HPDE6-E6E7 (cell line): ENCODE measurements around the gene NAA10.

ENCODE experiments used
- DNase-seq: peaks from one replicate; pipeline ENCODE4 v3.0.0; 2011; ENCODE audit warnings: missing footprints; ENCODE audit errors: extremely low spot score

Gene NAA10

DNA sequence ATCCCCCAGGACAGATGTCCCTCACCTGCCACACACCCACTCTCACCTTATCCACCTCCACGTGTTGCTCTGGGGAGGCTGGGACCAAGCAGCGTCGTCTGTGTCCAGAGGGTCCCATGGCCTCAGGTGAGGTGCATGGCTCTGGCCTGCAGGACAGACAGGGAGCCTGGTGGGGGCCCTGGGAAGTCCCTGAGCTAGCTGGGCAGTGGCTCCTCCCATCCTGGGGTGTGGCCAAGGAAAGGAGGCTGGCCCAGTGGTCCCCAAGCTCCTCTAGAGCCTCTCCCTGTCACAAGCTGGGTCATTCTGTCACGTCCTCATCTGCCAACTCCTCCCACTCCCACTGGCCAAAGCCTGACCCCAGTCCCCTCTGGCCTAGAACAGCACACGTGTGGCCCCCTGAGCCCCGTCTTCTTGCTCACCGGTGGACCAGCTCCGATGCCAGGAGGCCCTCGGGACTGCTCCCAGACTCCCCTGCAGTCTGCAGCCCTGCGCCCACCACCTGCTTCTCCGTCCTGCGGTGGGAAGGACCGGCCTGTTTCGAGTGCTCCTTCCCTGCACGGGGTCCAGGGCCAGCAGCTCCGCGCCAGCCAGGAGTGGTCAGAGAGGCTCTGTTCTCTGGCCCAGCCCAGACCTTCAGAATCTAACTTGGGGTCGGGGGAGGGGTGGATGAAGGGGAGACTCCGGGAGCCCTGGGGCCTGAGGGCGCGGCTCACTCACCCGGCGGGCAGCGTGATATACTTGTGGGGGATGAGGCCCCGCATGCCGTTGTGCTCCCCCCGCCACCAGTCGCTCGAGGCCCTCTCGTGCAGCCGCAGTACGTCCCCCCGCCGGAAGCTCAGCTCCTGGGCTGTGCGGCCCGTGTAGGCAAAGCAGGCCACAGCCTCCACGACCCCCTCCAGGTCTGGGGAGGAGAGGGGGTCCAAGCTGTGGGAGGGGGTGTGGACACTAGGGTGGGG is 25.5 kb downstream of the NAA10 start:
- DNase-seq = no peak

DNA sequence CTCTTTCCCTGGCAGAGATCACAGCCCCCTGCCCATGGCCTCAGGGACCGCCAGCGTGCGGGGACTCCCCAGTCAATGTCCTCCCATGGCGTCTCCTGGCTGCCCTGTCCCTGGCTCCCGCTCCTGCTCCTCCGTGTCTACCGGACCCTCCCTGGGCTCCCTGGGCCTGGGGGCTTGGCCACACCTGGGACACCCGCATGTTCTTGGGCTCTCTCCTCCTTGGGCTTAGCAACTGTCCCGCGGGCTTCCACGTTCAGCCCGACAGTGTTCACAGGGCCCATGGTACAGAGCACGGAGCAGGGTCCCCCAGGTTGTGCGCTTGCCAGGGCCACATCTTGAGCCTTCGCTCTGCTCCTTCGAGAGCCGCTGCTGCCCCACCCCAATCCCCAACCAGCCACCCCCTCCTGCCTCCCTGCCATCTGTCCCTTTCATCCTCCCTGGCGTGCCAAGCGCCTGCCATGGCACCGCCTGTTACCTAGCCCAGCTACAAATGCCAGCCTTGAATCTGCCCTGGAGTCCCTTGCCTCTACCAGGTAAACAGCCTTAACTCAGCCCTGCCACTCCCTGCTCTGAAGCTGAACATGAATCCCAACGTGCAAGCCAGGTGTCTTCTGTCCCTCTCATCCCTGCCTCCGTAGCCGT is 26.5 kb downstream of the NAA10 start:
- no peak for DNase-seq

- no peak for DNase-seq
These were observed 27.4 kb downstream of the NAA10 start for GRCh38 chrX:153907456-153907855.

GRCh38 chrX:153906126-153906917 is 28.5 kb downstream of the NAA10 start:
- no peak for DNase-seq

- no peak for DNase-seq
These were observed 29.2 kb downstream of the NAA10 start for GRCh38 chrX:153905481-153906095.

DNA sequence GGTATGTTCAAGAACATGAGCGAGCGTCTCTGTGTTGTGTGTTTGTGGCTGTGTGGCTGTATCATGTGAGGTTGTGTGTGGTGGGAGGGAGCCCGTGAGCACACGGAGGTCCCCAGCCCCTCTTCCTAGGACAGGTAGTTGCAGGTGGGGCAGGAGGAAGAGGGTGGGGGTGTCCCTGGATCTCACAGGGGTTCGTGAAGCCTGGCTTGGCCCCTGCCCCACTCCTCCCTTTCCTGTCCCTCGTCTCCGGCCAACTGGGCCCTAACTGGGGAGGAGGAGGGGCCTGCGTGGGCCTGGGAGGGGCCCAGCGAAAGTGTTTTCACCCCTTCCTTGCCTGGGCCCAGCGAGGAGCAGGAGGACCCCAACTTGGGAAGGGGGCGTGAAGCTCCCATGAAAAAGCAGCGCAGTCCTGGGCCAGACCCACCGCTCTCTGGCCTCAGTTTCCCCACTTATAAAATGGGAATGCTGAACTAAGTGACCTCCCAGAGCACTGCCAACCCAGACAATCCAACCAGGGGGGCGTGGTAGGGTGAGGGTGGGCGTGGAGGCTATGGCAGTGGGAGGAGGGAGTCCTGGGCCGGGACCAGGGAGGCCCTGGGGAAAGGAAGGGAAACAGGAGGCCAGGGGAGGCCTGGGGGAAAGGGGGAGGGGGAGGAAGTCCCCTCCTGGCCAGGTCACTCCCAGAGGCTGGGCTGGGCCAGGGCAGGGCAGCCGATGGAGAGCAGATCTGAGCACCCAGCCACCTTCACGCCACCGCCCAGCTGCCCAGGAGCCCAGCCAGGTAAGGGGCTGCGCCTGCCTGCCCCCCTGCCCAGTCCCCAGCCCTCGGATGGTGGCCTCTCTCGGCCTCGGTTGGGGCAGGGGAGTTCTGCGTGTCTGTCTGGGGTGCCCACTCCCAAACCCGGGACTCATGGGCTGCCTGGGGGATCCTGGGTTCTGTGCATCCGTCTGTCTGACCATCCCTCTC is 30.6 kb downstream of the NAA10 start, which contains the start of gene AVPR2:
TSS of gene AVPR2 (plus strand) at position 683 of the 967 bp plus-strand sequence. CDS start 473 bp downstream, outside the sequence.
- DNase-seq = no peak

- DNase-seq = no peak
These were observed 31.4 kb downstream of the NAA10 start for GRCh38 chrX:153903238-153903980.

- DNase-seq = no peak
These were observed 32.5 kb downstream of the NAA10 start for GRCh38 chrX:153902385-153902784.

GRCh38 chrX:153901753-153902140 is 33.1 kb downstream of the NAA10 start:
- DNase-seq = no peak

- DNase-seq = peak; percentile 97
These were observed 33.7 kb downstream of the NAA10 start for GRCh38 chrX:153900831-153901752.

- no peak for DNase-seq
These were observed 36.9 kb downstream of the NAA10 start for GRCh38 chrX:153897899-153898298.

DNA sequence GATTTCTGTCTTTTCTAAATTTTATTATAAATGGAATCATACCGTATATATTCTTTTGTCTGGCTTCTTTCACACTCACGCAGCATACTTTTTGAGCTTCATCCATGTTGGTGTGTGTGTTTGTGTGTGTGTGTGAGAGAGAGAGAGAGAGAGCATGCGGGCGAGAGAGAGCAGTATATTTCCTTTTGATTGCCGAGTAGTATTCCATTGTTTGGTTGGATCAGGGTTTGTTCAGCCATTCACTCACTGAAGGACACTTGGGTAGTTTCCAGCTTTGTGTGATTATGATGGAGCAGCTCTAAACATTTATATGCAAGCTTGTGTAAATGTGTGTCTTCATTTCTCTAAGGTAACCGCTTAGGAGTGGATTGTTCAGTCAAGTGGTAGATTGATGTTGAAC is 45.7 kb downstream of the NAA10 start:
- DNase-seq = no peak

DNA sequence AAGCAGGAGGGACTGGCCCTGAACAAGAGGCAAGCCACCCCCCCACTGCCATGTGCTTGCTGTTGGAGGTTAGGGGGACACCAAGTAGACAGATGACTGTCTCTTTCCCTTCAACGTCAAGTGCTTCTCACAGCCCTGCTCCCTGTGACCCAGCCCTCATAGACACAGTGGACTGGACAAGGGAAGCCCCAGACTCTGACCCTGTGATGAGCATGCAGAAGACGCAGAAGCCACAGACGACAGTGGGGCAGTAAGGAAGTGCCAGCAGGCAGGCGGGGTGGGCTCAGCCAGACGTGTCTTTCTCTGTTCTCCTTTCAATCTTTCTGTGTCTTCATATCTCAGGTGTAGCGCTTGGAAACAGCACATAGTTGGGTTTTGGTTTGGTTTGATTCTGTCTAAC is 46.5 kb downstream of the NAA10 start:
- DNase-seq = no peak

DNA sequence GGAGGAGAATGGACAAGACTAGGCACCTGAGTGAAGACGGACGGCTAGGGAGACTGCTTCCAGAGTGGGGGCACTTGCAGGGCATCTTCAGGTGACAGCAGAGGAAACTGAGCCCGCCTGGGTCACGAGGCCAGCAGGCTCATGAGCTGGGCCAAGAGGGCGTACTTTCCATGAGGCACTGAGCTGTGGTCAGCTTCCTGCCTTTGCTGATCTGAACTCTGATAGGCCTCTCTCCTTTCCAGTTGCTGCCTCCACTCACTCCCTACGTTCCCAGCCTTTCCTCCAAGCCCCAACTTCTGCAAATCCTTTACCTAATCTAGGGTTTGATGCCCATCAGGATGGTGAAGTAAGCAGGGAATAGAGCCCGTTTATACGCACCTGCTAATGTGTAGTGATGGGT is 47.5 kb downstream of the NAA10 start:
- no peak for DNase-seq

DNA sequence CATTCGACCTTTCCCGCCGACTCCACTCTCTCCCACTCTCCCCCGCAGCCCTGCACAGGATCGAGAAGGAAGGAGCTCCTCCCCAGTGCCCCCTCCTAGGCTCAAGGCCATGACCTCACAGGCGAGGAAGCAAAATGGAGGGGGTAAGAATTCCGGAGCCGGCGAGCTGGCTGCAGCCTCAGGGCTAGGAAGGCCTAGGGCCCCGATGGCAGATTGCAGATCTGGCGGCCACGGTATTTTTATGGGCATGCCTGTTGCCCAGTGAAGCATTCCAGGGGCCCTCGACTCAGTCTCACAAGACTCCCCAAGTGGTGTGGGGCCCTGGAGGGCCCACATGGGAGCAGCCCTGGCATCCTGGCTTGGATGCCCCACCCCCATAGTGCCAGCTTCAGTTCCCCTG is 47.9 kb downstream of the NAA10 start:
- DNase-seq = no peak

DNA sequence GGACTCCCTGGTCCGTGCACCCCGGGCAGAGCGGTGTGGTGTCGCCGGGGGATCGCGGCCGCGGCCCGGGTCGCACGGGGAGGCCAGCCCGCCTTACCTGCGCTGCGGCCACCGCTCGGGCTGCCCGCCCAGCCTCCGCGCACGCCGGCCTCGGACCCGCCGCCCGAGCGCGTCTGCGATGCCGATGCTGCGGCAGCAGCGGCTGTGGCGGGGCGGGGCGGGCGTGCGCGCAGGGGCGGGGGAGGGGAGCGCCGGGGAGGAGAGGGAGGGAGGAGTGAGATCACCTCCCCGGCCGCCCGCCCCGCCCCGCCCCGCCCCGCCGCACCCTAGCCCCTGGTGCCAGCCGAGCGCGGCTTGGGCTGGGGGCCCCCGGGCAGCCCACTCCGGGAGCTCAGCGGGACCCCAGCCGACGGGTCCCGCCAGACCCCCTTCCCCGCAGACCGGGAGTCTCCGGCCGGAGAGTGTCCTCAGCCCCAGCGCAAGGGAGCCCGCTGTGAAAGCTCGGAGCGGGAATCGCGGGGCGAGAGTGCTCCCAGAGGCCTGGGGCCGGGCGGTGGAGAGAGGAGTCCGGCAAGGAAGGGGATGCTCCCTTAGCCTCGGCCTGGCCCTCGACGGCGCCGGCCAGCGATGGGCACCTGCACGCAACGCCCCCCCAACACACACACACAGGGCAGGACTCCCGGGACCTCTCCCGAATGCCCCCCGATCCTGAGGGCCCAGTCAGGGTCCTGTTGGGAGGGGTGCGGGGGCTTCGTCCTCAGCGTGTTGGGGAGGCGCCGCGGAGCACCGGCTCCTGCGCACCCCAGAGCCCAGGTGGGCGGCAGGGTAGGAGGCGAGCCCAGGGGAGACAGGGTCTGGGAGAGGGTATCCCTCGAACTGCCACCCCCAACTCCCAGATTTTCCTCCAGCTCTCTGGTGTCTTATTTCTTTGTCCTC is 48.6 kb downstream of the NAA10 start, which contains the start of gene L1CAM:
TSS of gene L1CAM (minus strand) at position 206 of the 936 bp plus-strand sequence. CDS start 10,337 bp downstream, outside the sequence.
- no peak for DNase-seq

GRCh38 chrX:153885208-153885787 is 49.5 kb downstream of the NAA10 start:
- no peak for DNase-seq
